GM23338 (cell line): Measurements from ENCODE around the gene CACNA1S. TPM values are rescaled to one million over a fixed set of nuclear protein-coding genes. Genes with fewer than 3 reads are reported as not detected.

ENCODE experiments used
- ATAC-seq: fragments of 200-7000 bp; cut with Tn5 transposase; 3 replicates; pipeline ENCODE4 v1.9.1; 2020
- DNase-seq: peaks from one replicate; pipeline ENCODE4 v3.0.0-alpha.2; 2015; ENCODE audit warnings: low spot score
- H2AFZ ChIP-seq: fragments of 200-600 bp; sonication (generic); 2 replicates; pipeline ENCODE4 v1.8.0; 2016; ENCODE audit warnings: antibody characterized with exemption, mild to moderate bottlenecking, moderate library complexity
- H3F3A ChIP-seq: fragments of 200-600 bp; sonication (generic); replicated peaks from 2 replicates; pipeline ENCODE4 v1.8.0; 2017; ENCODE audit warnings: antibody characterized with exemption, mixed run types, low read depth
- H3K27ac ChIP-seq: fragments of 200-600 bp; sonication (generic); 2 replicates; pipeline ENCODE4 v1.6.1; 2016; ENCODE audit warnings: low read depth
- H3K27me3 ChIP-seq: fragments of 200-600 bp; sonication (generic); 2 replicates; pipeline ENCODE4 v1.8.0; 2016; ENCODE audit warnings: mild to moderate bottlenecking, mixed run types, moderate library complexity; ENCODE audit not compliant: insufficient read depth
- H3K36me3 ChIP-seq: fragments of 200-600 bp; sonication (generic); 2 replicates; pipeline ENCODE4 v1.8.0; 2016; ENCODE audit warnings: mild to moderate bottlenecking; ENCODE audit not compliant: insufficient read depth
- H3K4me1 ChIP-seq: fragments of 200-600 bp; sonication (generic); 2 replicates; pipeline ENCODE4 v1.8.0; 2016; ENCODE audit warnings: mild to moderate bottlenecking, moderate library complexity; ENCODE audit not compliant: insufficient read depth
- H3K4me2 ChIP-seq: fragments of 200-600 bp; sonication (generic); 2 replicates; pipeline ENCODE4 v1.7.1; 2017; ENCODE audit warnings: mixed run types
- H3K4me3 ChIP-seq: fragments of 200-600 bp; sonication (generic); 2 replicates; pipeline ENCODE4 v1.6.1; 2016; ENCODE audit warnings: mixed run types
- H3K79me2 ChIP-seq: fragments of 200-600 bp; sonication (generic); replicated peaks from 2 replicates; pipeline ENCODE4 v1.8.0; 2017; ENCODE audit warnings: mild to moderate bottlenecking; ENCODE audit not compliant: insufficient read depth
- H3K9me2 ChIP-seq: fragments of 200-600 bp; sonication (generic); 2 replicates; pipeline ENCODE4 v1.8.0; 2017; ENCODE audit not compliant: insufficient read depth
- H4K20me1 ChIP-seq: fragments of 200-600 bp; sonication (generic); replicated peaks from 2 replicates; pipeline ENCODE4 v1.8.0; 2017; ENCODE audit warnings: mild to moderate bottlenecking; ENCODE audit not compliant: insufficient read depth
- H3K27ac Mint-ChIP-seq: 2 replicates; pipeline ENCODE4 v1.8.0; 2020; ENCODE audit warnings: inconsistent platforms, mild to moderate bottlenecking, moderate library complexity, mixed read lengths
- H3K27me3 Mint-ChIP-seq: 3 replicates; pipeline ENCODE4 v1.8.0; 2022; ENCODE audit warnings: low read depth, mild to moderate bottlenecking, moderate library complexity, mixed read lengths, inconsistent platforms; ENCODE audit not compliant: insufficient read depth, poor library complexity
- H3K36me3 Mint-ChIP-seq: 3 replicates; pipeline ENCODE4 v1.8.0; 2021; ENCODE audit warnings: low read depth, mild to moderate bottlenecking, inconsistent platforms, moderate library complexity, mixed read lengths
- H3K4me1 Mint-ChIP-seq: 3 replicates; pipeline ENCODE4 v1.8.0; 2020; ENCODE audit warnings: mild to moderate bottlenecking, inconsistent platforms, mixed read lengths
- H3K4me3 Mint-ChIP-seq: 3 replicates; pipeline ENCODE4 v1.8.0; 2021; ENCODE audit warnings: moderate library complexity, mild to moderate bottlenecking, inconsistent platforms, mixed read lengths
- H3K9me3 Mint-ChIP-seq: 3 replicates; pipeline ENCODE4 v1.8.0; 2020; ENCODE audit warnings: moderate library complexity, mild to moderate bottlenecking, inconsistent platforms, mixed read lengths
- CREB1 ChIP-seq: fragments of 250-450 bp; sonication (Bioruptor Pico); IDR thresholded peaks from 2 replicates; pipeline ENCODE4 v1.5.0; 2020; ENCODE audit warnings: low read depth, mild to moderate bottlenecking, moderate library complexity
- EZH2 ChIP-seq: fragments of 200-600 bp; sonication (generic); IDR thresholded peaks from one replicate; pipeline ENCODE4 v1.8.0; 2017; ENCODE audit warnings: antibody characterized with exemption, mild to moderate bottlenecking, low read depth; ENCODE audit not compliant: unreplicated experiment
- EZH2phosphoT487 ChIP-seq: fragments of 200-600 bp; sonication (generic); IDR thresholded peaks from one replicate; pipeline ENCODE4 v1.8.1; 2018; ENCODE audit warnings: antibody characterized with exemption; ENCODE audit not compliant: unreplicated experiment
- JUNB ChIP-seq: IDR thresholded peaks from one replicate; pipeline ENCODE4 v1.6.1; 2016; ENCODE audit warnings: antibody characterized with exemption; ENCODE audit not compliant: unreplicated experiment
- NANOG ChIP-seq: IDR thresholded peaks from 2 replicates; pipeline ENCODE4 v1.6.1; 2016; ENCODE audit warnings: antibody characterized with exemption, borderline replicate concordance
- POLR2AphosphoS5 ChIP-seq: IDR thresholded peaks from 2 replicates; pipeline ENCODE4 v1.6.1; 2016; ENCODE audit warnings: antibody characterized with exemption, low read depth
- REST ChIP-seq: IDR thresholded peaks from one replicate; pipeline ENCODE4 v1.6.1; 2018; ENCODE audit warnings: antibody characterized with exemption; ENCODE audit not compliant: unreplicated experiment
- STAT1 ChIP-seq: IDR thresholded peaks from one replicate; pipeline ENCODE4 v1.6.1; 2016; ENCODE audit warnings: antibody characterized with exemption; ENCODE audit not compliant: unreplicated experiment
- ZNF114 ChIP-seq: fragments of 250-450 bp; sonication (Bioruptor Pico); IDR thresholded peaks from 2 replicates; pipeline ENCODE4 v1.5.0; 2020; ENCODE audit warnings: mild to moderate bottlenecking, moderate library complexity
- ZNF331 ChIP-seq: fragments of 250-450 bp; sonication (Bioruptor Pico); IDR thresholded peaks from 2 replicates; pipeline ENCODE4 v1.5.0; 2020; ENCODE audit warnings: low read depth, mild to moderate bottlenecking, moderate library complexity
- ZNF462 ChIP-seq: fragments of 250-450 bp; sonication (Bioruptor Pico); IDR thresholded peaks from 2 replicates; pipeline ENCODE4 v1.5.0; 2020; ENCODE audit warnings: mild to moderate bottlenecking, moderate library complexity
- polyA plus RNA-seq: library from polyadenylated mRNA; unstranded; fragments of >200 nt; fragmentation: Nextera tagmentation; extraction: Ambion mirVana; gene quantifications from 2 replicates; pipeline ENCODE4 v1.2.1, GENCODE V29; 2016
- total RNA-seq: library from RNA; depleted of rRNA; stranded (reverse); fragments of >200 nt; shearing (Covaris generic); gene quantifications from 2 replicates; pipeline ENCODE4 v1.2.3, GENCODE V29; 2014
- TF ChIP-seq, protein P1 (sequence below): IDR thresholded peaks from 2 replicates; pipeline ENCODE4 v1.6.1; 2016; ENCODE audit warnings: antibody characterized with exemption
- TF ChIP-seq, protein P2 (sequence below), 2 experiments: fragments of 200-600 bp in 1 of 2; sonication (generic) in 1 of 2; conservative IDR thresholded peaks; 2 replicates each; pipeline versions ENCODE4 v1.5.1 to v1.6.1; 2016 to 2017; ENCODE audit warnings: antibody characterized with exemption in 2 of 2, low read depth in 2 of 2, mild to moderate bottlenecking in 2 of 2, moderate library complexity in 1 of 2

The CACNA1S gene
- total and polyA plus RNA-seq, 2 experiments from 2014 or later = 0.03 TPM; not detected in 1

- H2AFZ ChIP-seq = no peak overlapping the region
- peaks cover 29% of the 10 kb centered on the region for H3K4me1 Mint-ChIP-seq
- no peak overlapping the region for H3K4me2 ChIP-seq
- no peaks in the 10 kb centered on the region for H3K9me3 Mint-ChIP-seq
- no peaks in the 10 kb centered on the region for H3K27me3 ChIP-seq
- no peak overlapping the region for H3K4me3 ChIP-seq
- peaks cover 26% of the 10 kb centered on the region for H3K4me1 ChIP-seq
- H4K20me1 ChIP-seq = no peaks in the 10 kb centered on the region
- H3K36me3 Mint-ChIP-seq = peaks cover 19% of the 10 kb centered on the region
- TF ChIP-seq ZNF114 (CRISPR knock-in tag) (no peak), ZNF331 (CRISPR knock-in tag) (no peak), STAT1 (no peak), EZH2phosphoT487 (no peak), NANOG (no peak), POLR2AphosphoS5 (no peak), REST (no peak), CREB1 (CRISPR knock-in tag) (no peak), ZNF462 (CRISPR knock-in tag) (no peak), EZH2 (no peak), JUNB (no peak)
- TF ChIP-seq, protein P1, sequence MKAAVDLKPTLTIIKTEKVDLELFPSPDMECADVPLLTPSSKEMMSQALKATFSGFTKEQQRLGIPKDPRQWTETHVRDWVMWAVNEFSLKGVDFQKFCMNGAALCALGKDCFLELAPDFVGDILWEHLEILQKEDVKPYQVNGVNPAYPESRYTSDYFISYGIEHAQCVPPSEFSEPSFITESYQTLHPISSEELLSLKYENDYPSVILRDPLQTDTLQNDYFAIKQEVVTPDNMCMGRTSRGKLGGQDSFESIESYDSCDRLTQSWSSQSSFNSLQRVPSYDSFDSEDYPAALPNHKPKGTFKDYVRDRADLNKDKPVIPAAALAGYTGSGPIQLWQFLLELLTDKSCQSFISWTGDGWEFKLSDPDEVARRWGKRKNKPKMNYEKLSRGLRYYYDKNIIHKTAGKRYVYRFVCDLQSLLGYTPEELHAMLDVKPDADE = no peak
- TF ChIP-seq, protein P2, sequence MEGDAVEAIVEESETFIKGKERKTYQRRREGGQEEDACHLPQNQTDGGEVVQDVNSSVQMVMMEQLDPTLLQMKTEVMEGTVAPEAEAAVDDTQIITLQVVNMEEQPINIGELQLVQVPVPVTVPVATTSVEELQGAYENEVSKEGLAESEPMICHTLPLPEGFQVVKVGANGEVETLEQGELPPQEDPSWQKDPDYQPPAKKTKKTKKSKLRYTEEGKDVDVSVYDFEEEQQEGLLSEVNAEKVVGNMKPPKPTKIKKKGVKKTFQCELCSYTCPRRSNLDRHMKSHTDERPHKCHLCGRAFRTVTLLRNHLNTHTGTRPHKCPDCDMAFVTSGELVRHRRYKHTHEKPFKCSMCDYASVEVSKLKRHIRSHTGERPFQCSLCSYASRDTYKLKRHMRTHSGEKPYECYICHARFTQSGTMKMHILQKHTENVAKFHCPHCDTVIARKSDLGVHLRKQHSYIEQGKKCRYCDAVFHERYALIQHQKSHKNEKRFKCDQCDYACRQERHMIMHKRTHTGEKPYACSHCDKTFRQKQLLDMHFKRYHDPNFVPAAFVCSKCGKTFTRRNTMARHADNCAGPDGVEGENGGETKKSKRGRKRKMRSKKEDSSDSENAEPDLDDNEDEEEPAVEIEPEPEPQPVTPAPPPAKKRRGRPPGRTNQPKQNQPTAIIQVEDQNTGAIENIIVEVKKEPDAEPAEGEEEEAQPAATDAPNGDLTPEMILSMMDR (conservative IDR thresholded peaks at IDR 0.05; ENCODE audit: low read depth in 2 of 2) = no peak
- H3K4me3 Mint-ChIP-seq = no peak overlapping the region
- no peak overlapping the region for H3K27ac Mint-ChIP-seq
- H3K79me2 ChIP-seq = no peaks in the 10 kb centered on the region
- H3F3A ChIP-seq = no peaks in the 10 kb centered on the region
- H3K27ac ChIP-seq = no peak overlapping the region
- ATAC-seq = no peak
- H3K9me2 ChIP-seq = no peaks in the 10 kb centered on the region
- H3K27me3 Mint-ChIP-seq = peaks cover 8% of the 10 kb centered on the region
- H3K36me3 ChIP-seq = peaks cover 7% of the 10 kb centered on the region; the same call in 1 of the 2 replicates
- no peak for DNase-seq
These were observed 83.8 kb downstream of the CACNA1S start for GRCh38 chr1:201028461-201028889.
